BE2C (cell line): ENCODE results near the gene ZNF569.
"Not testable (repeated sequence)": the region's sequence is repeated elsewhere in the genome, so short reads cannot be mapped to it uniquely, and the experiment has no call there.

Experiments used
- DNase-seq: peaks from one replicate; pipeline ENCODE4 v3.0.0-alpha.2; 2020
- H3K27me3 ChIP-seq: fragments of 250-450 bp; sonication (Bioruptor Pico); 2 replicates; pipeline ENCODE4 v1.5.1; 2020; ENCODE audit warnings: mild to moderate bottlenecking
- H3K36me3 ChIP-seq: fragments of 250-450 bp; sonication (Bioruptor Pico); 2 replicates; pipeline ENCODE4 v1.5.1; 2020; ENCODE audit warnings: mild to moderate bottlenecking
- H3K4me1 ChIP-seq: fragments of 250-450 bp; sonication (Bioruptor Pico); 2 replicates; pipeline ENCODE4 v1.5.1; 2020
- H3K4me3 ChIP-seq: 2 replicates; pipeline ENCODE4 v1.5.1; 2011; ENCODE audit warnings: low read depth, low read length
- H3K9me3 ChIP-seq: fragments of 250-450 bp; sonication (Bioruptor Pico); 2 replicates; pipeline ENCODE4 v1.5.1; 2020
- CTCF ChIP-seq: IDR thresholded peaks from 2 replicates; pipeline ENCODE4 v1.5.1; 2012; ENCODE audit warnings: mild to moderate bottlenecking, low read depth, low read length

ZNF569 gene

GRCh38 chr19:37413313-37414084 is 53.7 kb downstream of the ZNF569 start:
- no peaks in the 10 kb centered on the region for H3K36me3 ChIP-seq
- TF ChIP-seq CTCF = no peak
- H3K4me3 ChIP-seq = no peak overlapping the region
- no peak for DNase-seq
- H3K9me3 ChIP-seq = peaks cover 6% of the 10 kb centered on the region; the same call in 1 of the 2 replicates
- H3K4me1 ChIP-seq = no peaks in the 10 kb centered on the region
- H3K27me3 ChIP-seq = no peaks in the 10 kb centered on the region

GRCh38 chr19:37412700-37413099 is 54.5 kb downstream of the ZNF569 start:
- Histone ChIP-seq H3K27me3 (no peaks in the 10 kb centered on the region), H3K36me3 (no peaks in the 10 kb centered on the region), H3K4me1 (no peaks in the 10 kb centered on the region), H3K9me3 (peaks cover 7% of the 10 kb centered on the region), H3K4me3 (no peak overlapping the region)
- TF ChIP-seq CTCF = no peak
- DNase-seq = no peak

GRCh38 chr19:37406140-37406846 is 61.0 kb downstream of the ZNF569 start:
- H3K27me3 ChIP-seq, DNase-seq, H3K36me3 ChIP-seq, H3K4me1 ChIP-seq, H3K4me3 ChIP-seq, H3K9me3 ChIP-seq: not testable (repeated sequence)

GRCh38 chr19:37403403-37403802 is 63.8 kb downstream of the ZNF569 start:
- H3K36me3 ChIP-seq = no peaks in the 10 kb centered on the region
- H3K9me3 ChIP-seq = peaks cover 7% of the 10 kb centered on the region
- no peak for DNase-seq
- H3K4me3 ChIP-seq = no peak overlapping the region
- TF ChIP-seq CTCF = no peak
- H3K27me3 ChIP-seq = no peaks in the 10 kb centered on the region
- H3K4me1 ChIP-seq = no peaks in the 10 kb centered on the region

- no peaks in the 10 kb centered on the region for H3K36me3 ChIP-seq
- peaks cover 3% of the 10 kb centered on the region for H3K9me3 ChIP-seq
- no peaks in the 10 kb centered on the region for H3K4me1 ChIP-seq
- no peak for DNase-seq
- no peak for TF ChIP-seq CTCF
- no peak overlapping the region for H3K4me3 ChIP-seq
- no peaks in the 10 kb centered on the region for H3K27me3 ChIP-seq
Measured at GRCh38 chr19:37401078-37401477, 66.2 kb downstream of the ZNF569 start.

- H3K9me3 ChIP-seq = not testable (repeated sequence)
Measured at GRCh38 chr19:37391399-37391798, 75.8 kb downstream of the ZNF569 start.

GRCh38 chr19:37389234-37389633 is 78.0 kb downstream of the ZNF569 start:
- peaks cover 5% of the 10 kb centered on the region for H3K9me3 ChIP-seq
- DNase-seq = no peak
- no peak overlapping the region for H3K4me3 ChIP-seq
- peaks cover 32% of the 10 kb centered on the region for H3K36me3 ChIP-seq
- no peaks in the 10 kb centered on the region for H3K4me1 ChIP-seq
- no peak for TF ChIP-seq CTCF
- H3K27me3 ChIP-seq = no peaks in the 10 kb centered on the region

More at GRCh38 chr19:37391399-37391798, 75.8 kb downstream of the ZNF569 start:
- peaks cover 20% of the 10 kb centered on the region for H3K36me3 ChIP-seq
- H3K4me3 ChIP-seq, DNase-seq, H3K27me3 ChIP-seq, H3K4me1 ChIP-seq: not testable (repeated sequence)
